ENCODE data around the gene RANBP1.

Gene RANBP1

DNA sequence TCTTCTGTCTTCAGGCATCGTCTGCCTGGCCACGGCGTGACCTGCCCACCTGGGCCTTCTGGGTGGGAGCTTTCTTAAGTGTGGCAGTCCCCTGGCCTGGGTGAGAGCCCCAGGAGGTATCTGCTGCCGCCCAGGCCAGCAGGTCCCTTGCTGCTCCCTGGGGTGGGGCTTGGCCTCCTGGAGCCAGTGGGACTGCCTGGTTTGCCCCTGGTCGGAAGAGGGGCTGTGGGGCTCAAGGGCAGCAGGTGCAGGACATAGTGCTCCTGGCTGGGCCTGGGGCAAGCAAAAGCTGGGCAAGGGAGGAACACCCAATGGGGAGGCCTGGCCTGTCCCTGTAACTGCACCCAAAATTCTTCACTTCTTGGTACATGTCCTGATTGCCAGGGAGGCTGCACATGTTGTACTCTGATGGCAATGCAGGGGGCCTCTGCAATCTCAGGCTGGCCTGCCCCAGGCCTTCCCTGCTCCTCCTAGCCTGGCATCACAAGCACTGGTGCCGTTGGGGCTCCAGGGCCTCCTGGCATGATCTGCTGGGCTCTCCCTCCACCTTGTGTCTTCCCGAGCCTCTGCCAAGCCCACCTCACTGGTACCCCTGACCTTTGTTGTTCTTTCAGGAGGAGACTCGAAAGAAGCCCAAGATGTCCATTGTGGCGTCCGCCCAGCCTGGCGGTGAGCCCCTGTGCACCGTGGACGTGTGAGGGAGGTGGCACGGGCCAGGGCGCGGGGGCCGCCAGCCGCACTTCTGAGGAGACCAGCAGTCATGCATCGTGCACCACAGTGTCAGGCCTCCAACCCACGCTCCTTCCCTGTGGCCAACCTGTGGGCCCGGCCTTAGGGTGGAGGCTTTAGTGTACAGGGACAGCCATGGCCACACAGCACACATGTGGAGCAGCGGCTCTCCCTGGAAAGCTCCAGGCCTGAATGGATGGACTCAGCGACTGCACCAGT lies 6.2 kb upstream of the RANBP1 start:
- no peak for DNase-seq

DNA sequence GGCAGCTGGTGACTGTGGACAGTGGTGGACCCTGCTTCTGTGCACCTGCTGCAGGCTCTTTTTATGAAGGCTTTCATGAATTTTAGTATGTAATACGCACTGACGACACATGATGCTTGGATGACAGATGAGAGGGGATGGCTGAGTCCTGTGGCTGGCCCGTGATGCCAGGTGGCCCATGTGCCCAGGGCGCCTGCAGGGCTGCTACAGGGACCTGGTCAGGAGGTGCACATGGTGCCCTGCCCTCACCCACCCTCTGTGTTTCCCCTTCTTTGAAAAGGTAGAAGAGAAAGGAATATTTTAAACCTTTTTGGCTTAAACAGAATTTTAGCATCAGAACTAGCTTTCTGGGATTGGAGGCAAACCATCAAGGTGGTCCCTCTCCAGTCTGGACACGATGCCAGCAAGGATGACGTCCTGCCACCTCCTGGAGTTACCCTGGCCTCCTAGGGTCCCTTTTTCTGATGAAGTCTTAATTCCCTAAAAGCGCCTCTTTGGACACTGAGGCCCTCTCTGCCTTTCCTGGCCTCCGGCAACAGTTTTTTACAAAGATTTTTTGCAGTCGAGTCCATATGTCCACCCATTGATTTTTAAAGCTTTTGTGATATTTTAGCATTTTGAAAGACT lies 5.4 kb upstream of the RANBP1 start:
- DNase-seq, result no peak

DNA sequence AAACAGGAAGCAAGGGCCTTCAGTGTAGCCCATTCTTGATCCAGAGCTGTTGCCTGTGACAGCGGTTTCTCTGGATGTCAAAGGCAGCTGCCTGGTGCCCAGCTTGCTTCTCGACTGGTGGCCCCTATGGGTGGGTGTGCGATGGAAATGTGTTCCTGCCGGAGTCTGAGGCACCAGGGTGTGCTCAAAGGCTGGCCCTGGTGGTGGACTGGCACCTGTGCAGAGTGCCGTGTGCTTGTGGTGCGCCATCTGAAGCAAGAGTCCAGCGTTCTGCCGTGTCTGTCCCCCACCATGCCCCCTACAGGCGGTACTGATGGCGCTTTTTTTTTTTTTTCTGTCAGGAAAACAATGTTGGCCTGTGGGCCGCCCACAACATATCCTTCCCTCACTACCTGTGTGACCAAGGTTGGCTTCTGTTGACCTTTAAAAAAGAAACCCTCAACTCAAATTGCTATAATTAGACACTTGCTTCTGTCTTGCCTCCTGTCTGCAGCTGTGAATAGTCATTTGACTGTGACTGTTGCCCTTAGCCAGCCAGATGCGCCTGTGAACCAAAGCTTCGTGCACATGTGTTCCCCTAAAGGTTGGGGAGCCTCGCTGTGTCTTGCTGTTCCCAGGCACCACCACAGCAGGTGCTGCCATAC lies 4.7 kb upstream of the RANBP1 start:
- peak; percentile 5 for DNase-seq

- DNase-seq, result no peak
Observed at GRCh38 chr22:20111689-20112622, 3.9 kb upstream of the RANBP1 start.

DNA sequence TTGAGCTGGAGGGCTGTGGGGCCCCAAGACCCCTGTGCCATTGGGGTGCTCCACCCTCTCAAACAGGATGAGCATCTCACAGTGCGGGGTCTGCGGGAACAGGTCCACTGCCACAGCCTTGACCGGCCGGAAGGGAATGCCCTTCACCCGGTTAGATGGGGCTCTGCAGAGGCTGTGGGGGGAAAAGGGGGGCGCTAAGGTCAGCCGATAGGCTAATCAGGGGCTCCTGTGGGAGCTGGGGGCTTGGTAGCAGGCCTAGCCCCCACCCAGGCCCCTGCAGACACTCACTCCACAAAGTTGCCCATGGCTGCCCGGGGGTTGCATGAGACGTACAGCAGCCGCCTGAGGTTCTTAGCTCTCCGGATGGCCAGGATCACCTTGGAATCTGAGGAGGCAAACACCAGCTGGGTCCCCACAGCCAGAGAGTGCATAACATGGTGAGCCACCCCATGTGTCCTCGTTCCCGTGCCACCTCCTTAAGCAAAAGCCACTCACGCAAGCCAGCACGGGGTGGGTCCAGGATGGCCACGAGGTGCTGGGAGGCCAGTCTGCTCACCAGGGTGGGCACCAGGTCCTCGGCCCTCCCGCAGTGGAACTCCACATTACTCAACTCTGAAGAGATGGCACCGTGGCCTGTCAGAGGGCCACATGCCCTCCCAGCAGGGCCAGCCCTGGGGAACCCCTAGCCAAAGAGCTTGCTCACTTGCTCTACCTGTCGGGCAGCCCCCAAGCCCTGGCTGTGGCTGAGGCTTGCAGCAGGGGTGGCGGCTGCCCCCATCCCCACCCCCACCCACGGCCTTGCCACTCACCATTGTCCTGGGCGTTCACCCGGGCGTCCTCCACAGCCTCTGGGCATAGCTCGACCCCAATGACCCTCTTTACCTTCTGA lies 3.0 kb upstream of the RANBP1 start:
- no peak for DNase-seq

GRCh38 chr22:20113551-20114310 lies 2.2 kb upstream of the RANBP1 start:
- no peak for DNase-seq

GRCh38 chr22:20114506-20115475 lies 1.1 kb upstream of the RANBP1 start:
- no peak for DNase-seq

DNA sequence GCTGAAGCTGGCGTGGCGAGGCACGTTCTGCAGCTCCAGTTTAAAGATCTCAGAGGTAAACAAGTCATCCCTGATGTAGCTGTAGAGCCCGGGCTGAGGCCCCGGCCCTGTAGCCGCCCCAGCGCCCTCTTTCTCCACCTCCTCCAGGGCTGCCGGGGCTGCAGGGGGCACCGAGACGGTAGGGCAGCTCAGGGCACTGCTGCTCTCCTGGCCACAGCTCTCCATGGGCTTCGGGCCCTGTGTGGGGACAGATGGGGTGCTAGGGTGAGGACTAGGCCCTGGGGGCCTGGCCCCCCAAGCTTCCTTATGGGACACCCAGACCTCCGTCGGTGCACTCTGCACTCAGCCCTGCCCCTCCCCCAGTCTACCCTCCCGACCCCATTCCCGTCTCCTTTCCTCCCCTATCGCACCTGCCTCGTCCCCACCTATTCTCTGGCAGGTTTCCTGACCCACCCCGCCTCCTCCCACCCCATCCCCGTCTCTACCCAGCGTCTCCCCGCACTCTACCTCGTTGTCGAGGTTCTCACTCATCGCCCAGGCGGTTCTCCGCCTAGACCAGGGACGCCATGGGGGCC lies 559 bp downstream of the RANBP1 start:
- DNase-seq, result no peak

DNA sequence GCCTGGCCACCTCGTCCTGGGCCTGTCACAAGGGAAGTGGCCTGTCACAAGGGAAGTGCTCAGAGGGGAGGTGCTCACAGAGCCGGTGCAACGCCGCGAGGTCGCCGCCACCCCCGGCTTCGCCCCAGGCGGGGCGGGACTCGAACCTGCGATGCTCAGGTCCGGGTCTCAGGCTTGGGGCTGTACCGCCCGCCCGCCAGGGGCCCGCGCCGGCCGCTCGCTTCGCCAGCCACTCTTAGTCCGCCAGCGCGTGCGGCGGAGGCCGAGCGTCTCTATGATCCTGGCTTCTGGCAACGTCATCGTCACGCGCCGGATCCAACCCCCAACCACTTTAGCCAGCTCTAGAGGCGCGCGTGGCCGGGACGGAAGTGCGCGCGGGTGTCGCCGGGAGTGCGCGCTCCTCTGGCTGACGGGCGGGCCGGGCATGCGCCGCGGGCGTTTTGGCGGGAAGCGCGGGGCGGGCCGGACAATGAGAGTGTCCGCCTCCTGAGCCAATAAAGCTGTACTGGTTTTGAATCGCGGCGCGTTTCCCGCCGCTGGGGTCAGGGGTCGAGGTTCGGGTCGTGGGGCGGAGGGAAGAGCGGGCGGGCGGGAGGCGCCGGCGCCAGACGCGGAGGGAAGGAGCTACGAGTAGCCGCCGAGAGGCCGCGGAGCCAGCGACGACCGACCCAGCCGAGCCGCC lies 1.2 kb downstream of the RANBP1 start, which contains the start of gene TRMT2A:
Gene TRMT2A (minus strand): TSS at position 276 of the 682 bp plus-strand sequence. CDS start 320 bp downstream, outside the sequence.
- DNase-seq, result peak; percentile 96

DNA sequence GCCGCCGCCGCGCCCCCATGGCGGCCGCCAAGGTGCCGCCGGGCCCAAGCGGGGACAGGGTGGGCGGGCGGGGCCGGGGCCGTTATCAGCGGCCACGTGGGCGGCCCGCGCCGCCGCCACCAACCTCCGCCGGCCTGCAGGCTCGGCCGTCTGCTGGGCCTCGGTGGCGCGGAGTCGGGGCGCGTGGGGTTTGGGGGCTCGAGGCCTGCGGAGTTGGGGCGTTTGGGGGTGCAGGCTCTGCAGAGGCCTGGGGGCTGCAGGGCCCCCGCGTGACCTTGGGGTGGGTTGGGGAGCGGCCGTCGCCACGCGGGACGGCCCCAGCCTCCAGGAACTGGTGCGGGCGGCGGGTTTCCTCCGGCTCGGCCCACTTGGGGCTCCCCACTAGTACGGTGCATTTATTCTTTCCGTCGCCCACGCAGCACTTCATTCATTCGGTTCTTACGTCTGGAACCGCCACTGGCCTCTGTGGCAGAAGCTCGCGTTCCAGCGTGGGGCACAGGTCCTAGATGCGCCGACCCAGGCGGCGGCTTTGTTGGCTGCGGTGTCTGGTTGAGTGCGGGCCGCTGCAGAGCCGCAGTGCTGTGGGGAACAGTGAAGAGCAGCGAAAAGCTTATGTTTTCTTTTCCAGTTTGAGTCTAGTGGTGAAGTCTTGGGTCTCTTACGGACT lies 1.9 kb downstream of the RANBP1 start:
- no peak for DNase-seq

- no peak for DNase-seq
Observed at GRCh38 chr22:20118300-20119020, 2.6 kb downstream of the RANBP1 start.

- DNase-seq, result no peak
Observed at GRCh38 chr22:20121856-20122415, 6.0 kb downstream of the RANBP1 start.

GRCh38 chr22:20123366-20124082 lies 7.6 kb downstream of the RANBP1 start:
- DNase-seq, result no peak

DNA sequence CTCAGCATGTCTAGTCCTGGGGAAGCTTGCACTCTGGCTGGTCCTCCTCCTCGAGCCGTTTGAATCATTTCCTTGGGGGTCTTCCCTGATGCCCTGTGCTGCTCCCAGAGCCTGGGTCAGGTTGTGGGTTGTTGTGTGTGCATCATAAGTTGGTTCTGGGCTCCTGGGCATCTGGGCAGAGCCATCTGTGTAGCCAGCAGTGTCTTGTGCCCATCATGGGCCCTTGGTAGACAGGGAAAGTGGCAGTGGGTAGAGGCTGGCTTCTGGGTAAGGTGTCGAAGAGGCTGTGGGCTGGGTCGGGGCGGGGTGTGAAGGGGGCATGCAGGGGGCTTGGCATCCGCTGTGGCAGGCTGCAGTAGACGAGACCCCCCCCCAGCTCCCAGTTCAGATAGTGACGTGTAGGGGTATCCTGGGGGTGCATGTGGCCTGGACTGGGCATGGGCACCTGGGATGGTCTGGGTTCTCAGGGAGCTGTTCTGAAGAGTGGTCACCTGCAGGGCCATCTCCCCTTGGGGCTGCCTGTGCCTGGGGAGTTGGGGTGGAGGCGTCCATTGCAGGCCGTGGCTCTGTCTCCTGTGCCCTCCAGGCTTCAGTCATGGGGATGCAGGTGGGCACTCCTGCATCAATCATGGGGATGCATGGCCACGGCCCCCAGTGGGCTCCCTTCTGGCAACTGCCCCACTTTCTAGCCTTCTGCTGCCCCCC lies 8.3 kb downstream of the RANBP1 start:
- DNase-seq, result no peak
